GM12801 (cell line): ENCODE data around the gene KIAA0232.

Source experiments
- TF ChIP-seq, protein P1 (sequence below): IDR thresholded peaks from one replicate; pipeline ENCODE4 v1.5.1; 2011; ENCODE audit warnings: control low read depth; ENCODE audit not compliant: insufficient read length; ENCODE audit errors: extremely low read depth

KIAA0232 gene

DNA sequence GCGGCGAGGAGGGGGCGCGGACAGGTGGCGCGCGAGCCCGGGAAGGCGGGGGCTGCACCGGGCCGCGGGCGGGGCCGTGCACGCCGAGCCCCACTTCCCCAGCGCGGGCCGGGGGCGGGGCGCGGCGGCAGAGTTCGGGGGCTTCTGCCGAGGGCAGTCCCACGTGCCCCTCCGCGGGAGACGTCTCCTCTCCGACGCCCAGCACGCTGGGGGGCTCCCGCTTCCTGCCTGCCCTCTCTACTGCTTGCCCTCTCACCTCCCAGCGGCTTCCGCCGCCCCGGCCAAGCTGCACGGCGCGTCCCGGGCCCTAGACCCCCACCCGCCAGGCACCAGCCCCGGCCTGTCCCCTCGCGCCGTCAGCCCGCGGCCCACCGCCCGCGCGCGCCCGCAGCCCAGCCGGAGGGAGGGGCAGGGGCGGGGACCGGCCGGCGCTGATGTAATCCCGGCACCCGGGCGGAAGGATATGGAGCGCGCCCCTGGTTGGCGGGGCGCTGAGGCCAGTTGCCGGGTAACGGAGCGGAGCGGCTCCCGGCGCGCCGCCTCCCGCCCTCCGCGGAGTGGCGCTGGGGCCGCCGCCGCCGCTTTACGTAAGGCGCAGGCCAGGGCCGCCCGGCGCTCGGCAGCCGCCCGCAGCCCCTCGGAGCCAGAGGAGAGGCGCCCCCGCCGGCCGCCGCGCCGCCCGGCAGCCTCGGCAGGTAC lies at the start of gene KIAA0232:
TSS of gene KIAA0232 (plus strand) at position 581 of the 699 bp plus-strand sequence. CDS start 41,727 bp downstream, outside the sequence.
- TF ChIP-seq, protein P1, sequence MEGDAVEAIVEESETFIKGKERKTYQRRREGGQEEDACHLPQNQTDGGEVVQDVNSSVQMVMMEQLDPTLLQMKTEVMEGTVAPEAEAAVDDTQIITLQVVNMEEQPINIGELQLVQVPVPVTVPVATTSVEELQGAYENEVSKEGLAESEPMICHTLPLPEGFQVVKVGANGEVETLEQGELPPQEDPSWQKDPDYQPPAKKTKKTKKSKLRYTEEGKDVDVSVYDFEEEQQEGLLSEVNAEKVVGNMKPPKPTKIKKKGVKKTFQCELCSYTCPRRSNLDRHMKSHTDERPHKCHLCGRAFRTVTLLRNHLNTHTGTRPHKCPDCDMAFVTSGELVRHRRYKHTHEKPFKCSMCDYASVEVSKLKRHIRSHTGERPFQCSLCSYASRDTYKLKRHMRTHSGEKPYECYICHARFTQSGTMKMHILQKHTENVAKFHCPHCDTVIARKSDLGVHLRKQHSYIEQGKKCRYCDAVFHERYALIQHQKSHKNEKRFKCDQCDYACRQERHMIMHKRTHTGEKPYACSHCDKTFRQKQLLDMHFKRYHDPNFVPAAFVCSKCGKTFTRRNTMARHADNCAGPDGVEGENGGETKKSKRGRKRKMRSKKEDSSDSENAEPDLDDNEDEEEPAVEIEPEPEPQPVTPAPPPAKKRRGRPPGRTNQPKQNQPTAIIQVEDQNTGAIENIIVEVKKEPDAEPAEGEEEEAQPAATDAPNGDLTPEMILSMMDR = no peak

GRCh38 chr4:6733358-6734164 lies 49.0 kb upstream of the KIAA0232 start:
- TF ChIP-seq, protein P1 = no peak

DNA sequence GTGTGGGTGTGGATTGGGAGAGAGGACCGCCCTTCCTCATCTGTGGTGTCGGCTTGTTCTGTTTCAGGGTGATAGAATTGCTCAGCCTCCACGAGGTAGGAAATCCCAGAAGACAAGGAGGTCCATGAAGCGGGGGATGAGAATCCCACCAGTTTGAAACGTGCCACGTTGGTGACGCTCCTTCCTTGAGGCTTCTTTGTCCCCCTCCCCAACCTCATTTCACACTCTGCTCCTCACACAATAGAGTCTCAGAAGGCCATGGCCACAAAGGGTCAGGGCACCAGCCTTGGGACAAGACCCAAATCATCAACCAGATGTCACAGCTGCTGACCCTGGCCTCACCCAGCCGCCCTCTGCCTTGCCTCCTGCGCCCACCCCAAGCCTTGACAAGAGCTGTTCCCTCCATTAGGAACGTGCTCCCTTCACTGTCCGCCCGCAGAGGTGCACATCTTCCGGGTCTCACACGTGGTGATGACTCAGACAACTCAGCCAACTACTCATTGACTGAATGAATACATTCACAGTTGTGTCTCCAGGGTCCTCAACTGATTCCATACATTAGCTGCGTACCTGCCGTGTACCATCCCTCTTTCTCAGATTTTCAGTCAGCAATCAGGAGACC lies 48.3 kb upstream of the KIAA0232 start:
- TF ChIP-seq, protein P1 = no peak

DNA sequence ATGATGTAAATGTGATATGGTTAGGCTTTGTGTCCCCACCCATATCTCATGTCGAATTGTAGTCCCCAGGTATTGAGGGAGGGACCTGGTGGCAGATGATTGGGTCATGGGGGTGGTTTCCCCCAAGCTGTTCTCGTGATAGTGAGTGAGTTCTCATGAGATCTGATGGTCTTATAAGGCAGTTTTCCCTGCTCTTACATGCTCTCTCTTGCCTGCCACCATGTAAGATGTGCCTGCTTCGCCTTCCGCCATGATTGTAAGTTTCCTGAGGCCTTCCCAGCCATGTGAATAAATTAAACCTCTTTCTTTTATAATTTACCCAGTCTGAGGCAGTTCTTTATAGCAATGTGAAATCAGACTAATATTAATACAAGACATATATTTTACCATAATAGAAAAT lies 42.6 kb upstream of the KIAA0232 start:
- TF ChIP-seq, protein P1 = no peak

DNA sequence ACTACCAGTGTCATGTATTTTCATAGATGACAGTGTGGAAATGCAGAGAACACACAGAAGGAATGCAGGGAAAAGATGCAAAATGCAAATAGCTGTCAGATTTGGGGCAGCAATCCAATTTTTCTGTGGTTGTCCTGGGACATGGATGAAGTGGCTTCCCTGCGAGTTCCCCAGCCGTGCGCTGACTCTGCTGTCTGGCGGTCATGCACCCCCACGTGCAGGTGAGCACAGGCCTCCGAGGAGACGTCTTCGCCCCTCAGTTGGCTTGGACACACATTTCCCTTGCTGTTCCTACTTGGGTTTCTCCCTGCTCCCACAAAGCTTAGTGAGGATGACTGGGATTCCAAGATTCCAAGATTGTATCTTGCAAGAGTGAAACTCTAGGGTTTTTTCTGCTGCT lies 42.2 kb upstream of the KIAA0232 start:
- TF ChIP-seq, protein P1 = no peak

- TF ChIP-seq, protein P1 = no peak
Measured at GRCh38 chr4:6742507-6742906, 40.0 kb upstream of the KIAA0232 start.

GRCh38 chr4:6742989-6743388 lies 39.5 kb upstream of the KIAA0232 start:
- TF ChIP-seq, protein P1 = no peak
